K562 (cell line): ENCODE data around the gene PRDM11. TPM values are rescaled to one million over a fixed set of nuclear protein-coding genes. Genes with fewer than 3 reads are reported as not detected.

Source experiments
- ATAC-seq: fragments of 200-7000 bp; cut with Tn5 transposase; 3 replicates; pipeline ENCODE4 v1.9.1; 2020; ENCODE audit warnings: moderate library complexity
- BruUV-seq: library from RNA; stranded (reverse); fragments of 400-500 nt; replicated peaks from 2 replicates; lab custom pipeline; 2021; lab: Mats Ljungman, UMichigan
- CTCF ChIA-PET: fragments of 300-600 bp; formaldehyde crosslinking; extraction: SDS; loops from one replicate; lab custom pipeline; 2021; ENCODE audit warnings: low intra/inter-chr PET ratio; lab: Yijun Ruan, JAX
- POLR2A ChIA-PET: fragments of 300-600, 350-650 bp; sonication (Branson Sonifier 250); formaldehyde crosslinking; extraction: SDS; loops from one replicate; lab custom pipeline; 2021; ENCODE audit warnings: antibody characterized with exemption, inconsistent platforms; lab: Yijun Ruan, JAX
- DNase-seq, 4 experiments: peaks; one replicate each; pipeline versions ENCODE4 v3.0.0 to v3.0.0-alpha.2; 2011 to 2018; ENCODE audit warnings: low spot score in 3 of 4, mixed read lengths in 3 of 4; ENCODE audit errors: extremely low read depth in 1 of 4
- FAIRE-seq: peaks from 2 replicates; lab custom pipeline; 2011; peaks lifted over from hg19 to GRCh38; lab: Jason Lieb, UNC
- H2AFZ ChIP-seq: 2 replicates; pipeline ENCODE4 v1.6.0; 2011; ENCODE audit warnings: low read depth, low read length, control low read depth, inconsistent platforms
- H3K27ac ChIP-seq: fragments of 200-600 bp; 3 replicates; pipeline ENCODE4 v1.8.0; 2011; ENCODE audit warnings: low read depth, mild to moderate bottlenecking, control low read depth, inconsistent platforms, low read length, moderate library complexity, mixed read lengths; ENCODE audit errors: extremely low read depth
- H3K27me3 ChIP-seq, 2 experiments: fragments of 300-600 bp in 1 of 2; 2 replicates in 1 of 2; 3 replicates in 1 of 2; pipeline versions ENCODE4 v1.6.0 to v1.8.0; 2011; ENCODE audit warnings: inconsistent platforms in 2 of 2, low read length in 2 of 2, mild to moderate bottlenecking in 1 of 2, mixed read lengths in 1 of 2, moderate library complexity in 1 of 2; ENCODE audit not compliant: control insufficient read depth in 2 of 2, insufficient read depth in 2 of 2
- H3K36me3 ChIP-seq: fragments of 300-600 bp; 3 replicates; pipeline ENCODE4 v1.8.0; 2011; ENCODE audit warnings: mild to moderate bottlenecking, low read length, inconsistent platforms; ENCODE audit not compliant: control insufficient read depth, insufficient read depth
- H3K4me1 ChIP-seq, 2 experiments: fragments of 200-600 bp in 1 of 2; replicated peaks in 1 of 2; 2 replicates in 1 of 2; 3 replicates in 1 of 2; pipeline versions ENCODE4 v1.5.1 to v1.8.0; 2011; ENCODE audit warnings: inconsistent platforms in 2 of 2, low read length in 2 of 2, mild to moderate bottlenecking in 1 of 2, mixed read lengths in 1 of 2, moderate library complexity in 1 of 2; ENCODE audit not compliant: control insufficient read depth in 2 of 2, insufficient read depth in 2 of 2
- H3K4me2 ChIP-seq: 2 replicates; pipeline ENCODE4 v1.6.1; 2011; ENCODE audit warnings: low read length, control low read depth, inconsistent platforms, mixed read lengths; ENCODE audit not compliant: insufficient read depth
- H3K4me3 ChIP-seq: fragments of 200-600 bp; sonication (generic), shearing (Covaris generic); 2 replicates; pipeline ENCODE4 v1.5.1; 2016; ENCODE audit warnings: control low read depth, inconsistent platforms
- H3K79me2 ChIP-seq: fragments of 200-600 bp; 3 replicates; pipeline ENCODE4 v1.8.0; 2011; ENCODE audit warnings: low read length, inconsistent platforms; ENCODE audit not compliant: control insufficient read depth, insufficient read depth
- H3K9ac ChIP-seq, 2 experiments: 2 replicates each; pipeline versions ENCODE4 v1.6.0 to v1.6.1; 2011; ENCODE audit warnings: low read depth in 2 of 2, low read length in 2 of 2, control low read depth in 1 of 2, inconsistent platforms in 1 of 2, mild to moderate bottlenecking in 1 of 2, mixed read lengths in 1 of 2; ENCODE audit not compliant: insufficient read depth in 1 of 2
- H3K9me1 ChIP-seq: one replicate; pipeline ENCODE4 v1.6.0; 2011; ENCODE audit warnings: inconsistent platforms, mild to moderate bottlenecking, low read length, moderate library complexity; ENCODE audit not compliant: control insufficient read depth, insufficient read depth
- H3K9me3 ChIP-seq: replicated peaks from 2 replicates; pipeline ENCODE4 v1.5.1; 2011; ENCODE audit warnings: low read depth, low read length, inconsistent platforms; ENCODE audit not compliant: control insufficient read depth, insufficient read depth
- H4K20me1 ChIP-seq: replicated peaks from 2 replicates; pipeline ENCODE4 v1.6.1; 2011; ENCODE audit warnings: low read length, inconsistent platforms, mixed read lengths; ENCODE audit not compliant: control insufficient read depth, insufficient read depth
- GABPA ChIP-seq: fragments of 200-800 bp; sonication (Bioruptor generic); conservative IDR thresholded peaks from 2 replicates; pipeline ENCODE4 v1.6.1; 2016; ENCODE audit warnings: low read depth, missing genetic modification characterization, missing compliant biosample characterization
- MYBL2 ChIP-seq, 2 experiments: fragments of 450-650 bp in 1 of 2; sonication (generic) in 1 of 2; formaldehyde crosslinking in 1 of 2; IDR thresholded peaks; 2 replicates each; pipeline versions ENCODE4 v1.6.1 to v1.8.1; 2017 to 2022; ENCODE audit warnings: borderline replicate concordance in 1 of 2, inconsistent platforms in 1 of 2, low read depth in 1 of 2, mild to moderate bottlenecking in 1 of 2, missing genetic modification reagents in 1 of 2, moderate library complexity in 1 of 2
- WGBS: fragments of 100-300 bp; shearing (Covaris generic); methylation state at CpG from one replicate; pipeline ENCODE4 v1.1.6; 2016; ENCODE audit warnings: low coverage, mixed read lengths; ENCODE audit not compliant: insufficient coverage; ENCODE audit errors: missing lambda C conversion rate; 5-methylcytosine and 5-hydroxymethylcytosine counted together
- in situ Hi-C: fragments of 300-500 bp; cut with MboI; formaldehyde crosslinking; loops from 4 replicates; pipeline ENCODE4 v1.15.0; 2018; ENCODE audit warnings: inconsistent platforms, mixed read lengths
- intact Hi-C: fragments of 100-400 bp; cut with micrococcal nuclease; formaldehyde crosslinking; loops from 2 replicates; pipeline ENCODE4 v1.14.2; 2022
- polyA plus RNA-seq, 8 experiments: library from polyadenylated mRNA; depleted of rRNA in 4 of 8; stranded (reverse) in 5 of 8; unstranded in 3 of 8; fragments of >200 nt; fragmentation: Nextera tagmentation in 2 of 8; fragmentation: Illumina TruSeq in 1 of 8; extraction: Ambion mirVana in 2 of 8; extraction: Trizol in 1 of 8; gene quantifications; 2 replicates each; pipeline versions ENCODE4 v1.2.1 to v1.2.3, GENCODE V29; 2011 to 2014; ENCODE audit warnings: inconsistent platforms in 1 of 8, missing spikeins in 1 of 8
- total RNA-seq, 7 experiments: library from RNA; depleted of rRNA in 6 of 7; stranded (reverse); fragments of >200 nt in 6 of 7; fragmentation: Illumina TruSeq in 2 of 7; extraction: Trizol in 2 of 7; gene quantifications; 2 replicates each; pipeline versions ENCODE4 v1.2.1 to v1.2.3, GENCODE V29; 2011 to 2021; ENCODE audit warnings: low replicate concordance in 1 of 7
- TF ChIP-seq, protein P1 (sequence below), 2 experiments: fragments of 450-650 bp in 1 of 2; sonication (generic) in 1 of 2; formaldehyde crosslinking in 1 of 2; IDR thresholded peaks; 2 replicates each; pipeline versions ENCODE4 v1.7.1 to v1.9.0; 2016 to 2022; ENCODE audit warnings: inconsistent platforms in 1 of 2, mild to moderate bottlenecking in 1 of 2, missing genetic modification reagents in 1 of 2

The PRDM11 gene
- total and polyA plus RNA-seq, 9 of the 15 experiments (the other 6 are each of a cell fraction or from before 2014, with no cell fraction given): 0.01 to 1.1 (median 0.29) TPM

DNA sequence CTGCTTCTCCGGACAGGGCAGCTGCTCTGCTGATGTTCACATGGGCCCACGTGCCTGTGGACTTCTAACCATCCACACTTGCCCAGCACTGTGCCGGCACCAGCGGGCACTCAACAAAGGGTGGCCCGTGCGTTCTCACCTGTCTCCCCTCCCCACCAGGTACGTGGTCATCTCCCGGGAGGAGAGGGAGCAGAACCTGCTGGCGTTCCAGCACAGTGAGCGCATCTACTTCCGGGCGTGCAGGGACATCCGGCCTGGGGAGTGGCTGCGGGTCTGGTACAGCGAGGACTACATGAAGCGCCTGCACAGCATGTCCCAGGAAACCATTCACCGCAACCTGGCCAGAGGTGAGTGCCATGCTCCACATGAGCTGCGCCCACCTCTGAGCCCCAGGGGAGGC is 73.0 kb downstream of the PRDM11 start:
- Histone ChIP-seq H3K4me2 (no peak overlapping the region), H3K4me1 (peaks cover 0 to 4% of the 10 kb centered on the region in 2 experiments; a peak in 1 of 5 replicates), H4K20me1 (no peaks in the 10 kb centered on the region), H3K9me3 (no peaks in the 10 kb centered on the region), H3K9me1 (no peaks in the 10 kb centered on the region), H3K4me3 (no peak overlapping the region), H3K79me2 (no peaks in the 10 kb centered on the region), H3K27ac (no peak overlapping the region), H2AFZ (no peak overlapping the region), H3K27me3 (peaks cover 2 to 28% of the 10 kb centered on the region in 2 experiments; a peak in 2 of 5 replicates), H3K36me3 (no peaks in the 10 kb centered on the region), H3K9ac (peak overlapping the region in 1 of 2 experiments; percentile 21; a peak in 1 of 4 replicates)
- in situ Hi-C loops (no loop called here), intact Hi-C loops (loop anchor here (10.0 kb wide), 1 partner anchor 115 kb away; no protein-coding TSS in a partner anchor)
- DNase-seq (no peak), FAIRE-seq (no peak), ATAC-seq (no peak)
- POLR2A ChIA-PET: no interaction called here
- TF ChIP-seq MYBL2 (IDR thresholded peaks at IDR 0.05; ENCODE audit: low read depth) (no peak), MYBL2 (CRISPR knock-in tag; IDR thresholded peaks at IDR 0.05; ENCODE audit: borderline replicate concordance) (no peak), GABPA (tag) (peak; percentile 60; the same call in 1 of the 2 replicates)
- TF ChIP-seq, protein P1, sequence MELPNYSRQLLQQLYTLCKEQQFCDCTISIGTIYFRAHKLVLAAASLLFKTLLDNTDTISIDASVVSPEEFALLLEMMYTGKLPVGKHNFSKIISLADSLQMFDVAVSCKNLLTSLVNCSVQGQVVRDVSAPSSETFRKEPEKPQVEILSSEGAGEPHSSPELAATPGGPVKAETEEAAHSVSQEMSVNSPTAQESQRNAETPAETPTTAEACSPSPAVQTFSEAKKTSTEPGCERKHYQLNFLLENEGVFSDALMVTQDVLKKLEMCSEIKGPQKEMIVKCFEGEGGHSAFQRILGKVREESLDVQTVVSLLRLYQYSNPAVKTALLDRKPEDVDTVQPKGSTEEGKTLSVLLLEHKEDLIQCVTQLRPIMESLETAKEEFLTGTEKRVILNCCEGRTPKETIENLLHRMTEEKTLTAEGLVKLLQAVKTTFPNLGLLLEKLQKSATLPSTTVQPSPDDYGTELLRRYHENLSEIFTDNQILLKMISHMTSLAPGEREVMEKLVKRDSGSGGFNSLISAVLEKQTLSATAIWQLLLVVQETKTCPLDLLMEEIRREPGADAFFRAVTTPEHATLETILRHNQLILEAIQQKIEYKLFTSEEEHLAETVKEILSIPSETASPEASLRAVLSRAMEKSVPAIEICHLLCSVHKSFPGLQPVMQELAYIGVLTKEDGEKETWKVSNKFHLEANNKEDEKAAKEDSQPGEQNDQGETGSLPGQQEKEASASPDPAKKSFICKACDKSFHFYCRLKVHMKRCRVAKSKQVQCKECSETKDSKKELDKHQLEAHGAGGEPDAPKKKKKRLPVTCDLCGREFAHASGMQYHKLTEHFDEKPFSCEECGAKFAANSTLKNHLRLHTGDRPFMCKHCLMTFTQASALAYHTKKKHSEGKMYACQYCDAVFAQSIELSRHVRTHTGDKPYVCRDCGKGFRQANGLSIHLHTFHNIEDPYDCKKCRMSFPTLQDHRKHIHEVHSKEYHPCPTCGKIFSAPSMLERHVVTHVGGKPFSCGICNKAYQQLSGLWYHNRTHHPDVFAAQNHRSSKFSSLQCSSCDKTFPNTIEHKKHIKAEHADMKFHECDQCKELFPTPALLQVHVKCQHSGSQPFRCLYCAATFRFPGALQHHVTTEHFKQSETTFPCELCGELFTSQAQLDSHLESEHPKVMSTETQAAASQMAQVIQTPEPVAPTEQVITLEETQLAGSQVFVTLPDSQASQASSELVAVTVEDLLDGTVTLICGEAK (IDR thresholded peaks at IDR 0.05): peak; percentile 45; the same call in 1 of the 2 replicates
- TF ChIP-seq, protein P1 (CRISPR knock-in tag; IDR thresholded peaks at IDR 0.05): no peak
- 4% methylated on average over 18 of the region's 18 CpGs for WGBS
- CTCF ChIA-PET: interaction anchor here (0.7 kb wide), 1 partner anchor 117 kb away, joined by 3 read pairs; no protein-coding TSS in a partner anchor
- BruUV-seq: no TSS peak
